Thyroid gland (tissue), 4 donors: Measurements from ENCODE around the gene PALLD. TPM values are rescaled to one million over a fixed set of nuclear protein-coding genes. Genes with fewer than 3 reads are reported as not detected.
"Not testable (repeated sequence)": the region's sequence is repeated elsewhere in the genome, so short reads cannot be mapped to it uniquely, and the experiment has no call there.

Experiments
- DNase-seq, 2 donors: peaks; one replicate each; pipeline ENCODE4 v3.0.0-alpha.2; 2019
- H3K27ac ChIP-seq, 3 donors: fragments of 200-600 bp; sonication (generic); 1 replicate in 2 of 3; 2 replicates in 1 of 3; pipeline ENCODE4 v1.5.1; 2016 to 2019; ENCODE audit warnings: mild to moderate bottlenecking in 1 of 3, moderate library complexity in 1 of 3
- H3K27me3 ChIP-seq: fragments of 200-600 bp; sonication (generic); one replicate; pipeline ENCODE4 v1.5.1; 2019
- H3K36me3 ChIP-seq, 2 donors: fragments of 200-600 bp; sonication (generic); one replicate each; pipeline ENCODE4 v1.5.1; 2016 to 2019
- H3K4me1 ChIP-seq, 2 donors: fragments of 200-600 bp; sonication (generic); one replicate each; pipeline ENCODE4 v1.5.1; 2017 to 2019
- H3K4me3 ChIP-seq, 3 donors: fragments of 200-600 bp; sonication (generic); replicated peaks in 1 of 3; 1 replicate in 2 of 3; 2 replicates in 1 of 3; pipeline ENCODE4 v1.5.1; 2016; ENCODE audit warnings: mild to moderate bottlenecking in 1 of 3
- H3K9me3 ChIP-seq: fragments of 200-600 bp; sonication (generic); one replicate; pipeline ENCODE4 v1.5.1; 2017
- CTCF ChIP-seq, 6 experiments: fragments of 200-600 bp in 3 of 6; fragments of 450-650 bp in 3 of 6; sonication (generic) in 3 of 6; IDR thresholded peaks; one replicate each; pipeline ENCODE4 v1.5.1; 2016 to 2019; ENCODE audit warnings: antibody characterized with exemption in 6 of 6, mild to moderate bottlenecking in 2 of 6, inconsistent platforms in 1 of 6, moderate library complexity in 1 of 6
- POLR2A ChIP-seq, 2 donors: fragments of 450-650 bp; IDR thresholded peaks; one replicate each; pipeline ENCODE4 v1.6.1; 2017; ENCODE audit warnings: antibody characterized with exemption in 2 of 2, mild to moderate bottlenecking in 2 of 2, moderate library complexity in 1 of 2
- WGBS, 2 donors: methylation state at CpG; one replicate each; pipeline ENCODE4 v1.1.5; 2017; 5-methylcytosine and 5-hydroxymethylcytosine counted together
- intact Hi-C: fragments of 100-400 bp; cut with DNase I; formaldehyde crosslinking; loops from one replicate; pipeline ENCODE4 v1.15.1; 2023
- total RNA-seq, 4 donors: library from RNA; depleted of rRNA; stranded (reverse); fragments of >200 nt; gene quantifications; one replicate each; pipeline ENCODE4 v1.2.3, GENCODE V29; 2016

PALLD gene
- total RNA-seq, 4 donors from 2014 or later: 152 to 311 (median 226) TPM

GRCh38 chr4:168930413-168931196 is 433.8 kb downstream of the PALLD start:
- Histone ChIP-seq H3K4me3 (no peak overlapping the region), H3K27ac (no peak overlapping the region), H3K27me3 (no peaks in the 10 kb centered on the region), H3K4me1 (no peaks in the 10 kb centered on the region), H3K9me3 (no peaks in the 10 kb centered on the region), H3K36me3 (peaks cover 17 to 27% of the 10 kb centered on the region in 2 donors)
- DNase-seq: no peak
- 86 to 91% methylated on average over 5 of the region's 6 CpGs for WGBS, 2 donors
- TF ChIP-seq CTCF (IDR thresholded peaks at IDR 0.05) (no peak), POLR2A (IDR thresholded peaks at IDR 0.05) (no peak)
- intact Hi-C loops: loop anchor here (10.0 kb wide), 1 partner anchor 54 kb away; no protein-coding TSS in a partner anchor

GRCh38 chr4:168931215-168931650 is 434.4 kb downstream of the PALLD start:
- intact Hi-C loops: loop anchor here (10.0 kb wide), 1 partner anchor 54 kb away; no protein-coding TSS in a partner anchor
- Histone ChIP-seq H3K9me3 (no peaks in the 10 kb centered on the region), H3K4me1 (no peaks in the 10 kb centered on the region), H3K27me3 (no peaks in the 10 kb centered on the region), H3K4me3 (no peak overlapping the region), H3K27ac (no peak overlapping the region), H3K36me3 (peaks cover 11 to 21% of the 10 kb centered on the region in 2 donors)
- no peak for TF ChIP-seq CTCF (IDR thresholded peaks at IDR 0.05)
- no peak for TF ChIP-seq POLR2A (IDR thresholded peaks at IDR 0.05)
- no peak for DNase-seq

GRCh38 chr4:168932138-168932537 is 435.3 kb downstream of the PALLD start:
- Histone ChIP-seq H3K36me3 (peaks cover 4 to 13% of the 10 kb centered on the region in 2 donors), H3K4me1 (no peaks in the 10 kb centered on the region), H3K4me3 (no peak overlapping the region), H3K27ac (no peak overlapping the region), H3K9me3 (no peaks in the 10 kb centered on the region), H3K27me3 (no peaks in the 10 kb centered on the region)
- TF ChIP-seq POLR2A (IDR thresholded peaks at IDR 0.05) (no peak), CTCF (IDR thresholded peaks at IDR 0.05) (no peak)
- intact Hi-C loops: loop anchor here (10.0 kb wide), 1 partner anchor 53 kb away; no protein-coding TSS in a partner anchor
- DNase-seq: no peak

- Histone ChIP-seq H3K36me3 (peaks cover 4 to 5% of the 10 kb centered on the region in 2 donors), H3K9me3 (no peaks in the 10 kb centered on the region), H3K27me3 (no peaks in the 10 kb centered on the region), H3K4me1 (no peaks in the 10 kb centered on the region), H3K4me3 (no peak overlapping the region), H3K27ac (no peak overlapping the region)
- no peak for TF ChIP-seq CTCF (IDR thresholded peaks at IDR 0.05)
- DNase-seq: no peak
- intact Hi-C loops: loop anchor here (10.0 kb wide), 1 partner anchor 51 kb away; no protein-coding TSS in a partner anchor
Measured at GRCh38 chr4:168933423-168933822, 436.6 kb downstream of the PALLD start.

GRCh38 chr4:168937473-168937872 is 440.6 kb downstream of the PALLD start:
- H3K9me3 ChIP-seq, H3K27me3 ChIP-seq, H3K4me1 ChIP-seq, H3K36me3 ChIP-seq, H3K27ac ChIP-seq, DNase-seq, H3K4me3 ChIP-seq: not testable (repeated sequence)
- WGBS, 2 donors: 93 to 97% methylated on average over 3 of the region's 3 CpGs
- intact Hi-C loops: loop anchor here (10.0 kb wide), 1 partner anchor 47 kb away; no protein-coding TSS in a partner anchor
